NCI-H2227 (cell line): ENCODE measurements around the gene ENO3.
A peak's percentile ranks its signal among the peaks of the same experiment; 100 is the strongest.

ENCODE experiments used
- DNase-seq: peaks from one replicate; lab custom pipeline; 2025; ENCODE audit not compliant: unreplicated experiment; lab: John Stamatoyannopoulos, UW

ENO3 gene

GRCh38 chr17:4972752-4973151, 21.8 kb downstream of the ENO3 start:
- no peak for DNase-seq

GRCh38 chr17:4973256-4974114, 22.6 kb downstream of the ENO3 start:
- DNase-seq: no peak

- DNase-seq: no peak
These were observed 23.3 kb downstream of the ENO3 start for GRCh38 chr17:4974115-4974670.

DNA sequence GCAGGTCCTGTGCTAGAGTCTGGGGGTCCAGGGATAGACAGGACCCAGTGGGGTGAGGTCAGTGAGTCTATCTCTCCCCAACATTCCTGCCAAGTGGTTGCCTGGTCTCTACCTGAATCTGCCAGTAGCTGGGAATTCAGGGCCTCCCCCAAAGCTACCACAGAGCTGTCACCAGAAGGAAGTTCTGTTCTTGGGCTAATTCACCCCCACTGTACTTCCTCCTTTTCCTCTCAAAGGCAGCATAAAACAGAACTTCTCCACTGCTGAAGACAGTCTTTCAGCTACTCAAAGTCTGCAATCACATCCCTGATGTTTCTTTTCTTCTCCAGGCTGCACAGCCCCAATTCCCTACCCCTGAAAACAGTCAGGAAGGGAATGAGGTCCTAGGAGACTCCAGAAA, 27.8 kb downstream of the ENO3 start:
- DNase-seq: no peak

GRCh38 chr17:4980644-4981216, 29.8 kb downstream of the ENO3 start:
- peak; percentile 59 for DNase-seq

DNA sequence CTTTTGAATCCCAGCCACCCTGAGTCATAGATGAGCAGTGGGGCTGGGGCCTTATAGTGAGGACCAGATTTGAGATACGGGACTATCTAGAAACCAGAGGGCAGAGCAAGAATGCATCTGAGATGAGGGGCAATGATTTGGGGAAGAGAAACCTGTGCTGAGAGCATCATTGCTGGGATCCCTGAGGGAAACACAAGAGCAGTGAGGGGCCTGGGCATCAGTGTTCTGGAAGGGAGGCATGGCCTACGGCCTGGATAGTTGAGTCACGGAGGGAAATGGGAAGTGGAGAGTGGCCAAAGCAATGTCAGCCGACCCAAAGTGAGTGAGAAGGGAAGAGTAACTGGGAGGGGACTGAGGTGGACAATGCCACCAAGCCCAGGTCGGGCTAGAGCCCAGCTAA, 31.4 kb downstream of the ENO3 start:
- no peak for DNase-seq

DNA sequence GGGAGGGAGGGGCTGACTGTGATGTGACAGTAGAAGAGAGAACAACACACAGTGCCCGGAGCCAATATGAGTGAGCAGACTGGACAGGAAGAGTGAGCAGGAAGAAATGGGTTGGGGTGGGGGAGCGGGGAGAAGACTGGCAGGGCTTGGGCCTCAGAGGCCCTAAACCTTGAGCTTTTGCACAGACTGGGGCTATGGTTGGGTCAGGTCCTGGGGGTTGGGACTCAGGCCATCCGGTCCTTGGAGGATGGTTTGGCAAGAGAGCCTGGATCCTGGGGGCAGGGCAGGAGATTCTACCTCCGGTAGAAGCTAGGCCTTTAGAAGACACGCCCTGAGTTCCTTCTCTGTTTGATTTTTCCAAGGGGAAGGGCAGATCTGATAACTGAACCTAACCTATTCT, 35.5 kb downstream of the ENO3 start:
- DNase-seq: no peak

- peak; percentile 72 for DNase-seq
These were observed 36.2 kb downstream of the ENO3 start, which contains the start of gene CAMTA2 for GRCh38 chr17:4986951-4987766. Gene CAMTA2, minus strand, starts transcription at chr17:4987675. Its CDS starts 1,453 bp downstream, at chr17:4986222.

DNA sequence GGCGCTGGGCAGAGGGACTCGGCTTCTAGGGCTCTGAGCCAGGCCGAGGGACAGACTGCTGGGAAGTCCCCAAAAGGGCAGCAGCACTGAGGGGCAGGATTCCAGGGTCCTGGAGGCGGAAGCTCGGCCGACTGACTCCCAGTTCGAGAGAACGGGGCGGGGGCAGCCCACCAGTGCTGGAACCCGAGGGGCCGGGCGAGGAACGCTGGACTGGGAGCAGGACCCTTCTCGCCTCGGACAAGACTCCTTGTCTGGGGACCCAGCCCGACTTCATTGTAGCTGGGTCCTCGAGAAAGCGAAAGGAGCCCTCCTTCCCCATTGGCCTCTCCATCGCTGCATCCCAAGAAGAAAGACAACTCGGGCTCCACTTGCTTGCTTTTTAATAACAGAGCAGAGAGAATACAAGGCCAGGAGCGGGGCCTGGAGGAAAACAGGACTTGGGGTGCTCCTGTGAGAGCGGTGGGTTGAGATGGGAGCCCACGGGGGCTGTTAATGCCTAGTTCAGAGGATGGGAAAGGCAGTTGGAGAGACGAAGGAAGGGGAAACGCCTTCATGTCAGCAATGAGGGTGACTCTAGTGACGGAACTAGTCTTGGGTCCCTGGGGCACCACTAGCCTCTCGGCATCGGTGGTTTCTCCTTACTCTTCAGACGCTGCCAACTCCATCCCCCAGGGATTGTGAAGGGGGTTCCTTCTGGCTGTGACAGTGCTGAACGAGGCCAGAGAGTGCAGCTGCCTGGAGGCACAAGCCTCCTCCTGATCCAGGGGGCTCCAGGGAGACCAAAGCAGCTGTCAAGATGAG, 37.0 kb downstream of the ENO3 start:
- DNase-seq: no peak

- DNase-seq: no peak
These were observed 43.2 kb downstream of the ENO3 start for GRCh38 chr17:4994081-4994595.

GRCh38 chr17:4997302-4998026, 46.5 kb downstream of the ENO3 start, which contains the start of the genes INCA1 and KIF1C:
Gene INCA1, minus strand, starts transcription at chr17:4997522. Its CDS starts 3,085 bp downstream, at chr17:4994437.
Gene KIF1C, plus strand, starts transcription at chr17:4997950. Its CDS starts 2,297 bp downstream, at chr17:5000247.
- peak; percentile 91 for DNase-seq

DNA sequence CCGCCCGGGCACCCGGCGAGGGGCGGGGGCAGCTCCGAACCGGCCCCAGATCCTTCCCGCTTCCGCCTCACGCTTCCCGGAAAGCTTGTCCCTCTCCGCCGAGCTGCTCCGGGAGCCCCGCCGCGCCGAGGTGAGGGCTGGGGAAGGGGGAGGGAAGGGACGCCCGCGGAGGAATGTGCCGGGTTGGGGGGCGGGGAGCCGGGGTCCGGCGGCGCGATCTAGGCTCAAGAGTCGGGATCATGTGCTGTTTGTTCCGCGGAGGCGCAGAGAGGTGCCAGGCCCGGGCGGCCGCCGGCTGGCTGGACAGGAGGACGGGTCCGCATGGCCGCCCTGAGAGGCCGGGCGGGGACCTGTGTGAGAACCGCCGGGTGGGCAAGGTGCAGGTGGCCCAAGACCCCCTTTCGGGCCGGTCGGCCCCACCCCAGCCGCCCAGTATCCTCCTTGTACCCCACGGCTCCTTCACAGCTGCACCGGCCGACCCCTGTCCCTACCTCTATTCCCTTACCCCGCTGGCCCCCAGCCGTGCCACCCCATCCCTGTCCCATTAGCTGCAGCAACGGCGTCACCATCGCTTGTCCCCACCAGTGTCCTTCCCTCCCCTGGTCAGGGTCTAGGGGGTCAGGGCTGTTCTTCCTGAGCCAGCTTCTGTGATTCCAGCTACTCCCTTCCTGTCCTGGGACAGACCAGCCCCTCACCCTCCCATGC, 47.3 kb downstream of the ENO3 start:
- DNase-seq: peak; percentile 60

DNA sequence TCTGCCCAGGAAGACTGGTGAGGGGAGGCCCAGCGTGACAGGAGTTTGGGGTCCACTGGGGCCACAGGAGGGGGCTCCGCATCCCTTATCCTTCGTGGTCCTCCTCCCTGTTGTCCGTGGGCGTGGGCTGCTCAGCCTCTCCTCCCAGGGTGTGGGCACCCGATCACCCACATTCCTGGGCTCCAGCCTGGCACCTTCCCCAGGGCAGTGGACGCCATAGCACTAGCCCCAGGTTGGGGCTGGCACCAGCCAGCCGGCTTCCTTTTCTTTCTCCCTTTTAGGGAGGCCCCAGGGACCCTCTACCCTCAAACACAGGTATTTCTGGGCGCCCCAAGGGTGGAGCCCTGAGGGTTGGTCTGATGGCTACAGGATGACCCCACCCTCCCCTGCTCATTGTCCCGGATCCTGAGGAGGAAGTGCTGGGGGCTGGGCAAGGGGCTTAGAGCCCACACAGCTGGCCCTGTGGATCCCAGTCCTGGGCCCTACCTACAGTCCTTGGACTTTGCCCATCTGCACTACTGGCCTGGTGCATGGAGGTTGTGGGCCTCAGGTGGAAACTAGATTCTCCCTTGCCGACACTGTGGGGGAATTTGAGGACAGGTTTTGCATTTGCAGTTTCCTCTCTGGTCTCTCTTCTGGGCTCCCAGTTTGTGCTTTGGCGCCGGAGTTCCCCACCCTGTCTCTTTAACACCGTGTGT, 48.0 kb downstream of the ENO3 start:
- DNase-seq: no peak

DNA sequence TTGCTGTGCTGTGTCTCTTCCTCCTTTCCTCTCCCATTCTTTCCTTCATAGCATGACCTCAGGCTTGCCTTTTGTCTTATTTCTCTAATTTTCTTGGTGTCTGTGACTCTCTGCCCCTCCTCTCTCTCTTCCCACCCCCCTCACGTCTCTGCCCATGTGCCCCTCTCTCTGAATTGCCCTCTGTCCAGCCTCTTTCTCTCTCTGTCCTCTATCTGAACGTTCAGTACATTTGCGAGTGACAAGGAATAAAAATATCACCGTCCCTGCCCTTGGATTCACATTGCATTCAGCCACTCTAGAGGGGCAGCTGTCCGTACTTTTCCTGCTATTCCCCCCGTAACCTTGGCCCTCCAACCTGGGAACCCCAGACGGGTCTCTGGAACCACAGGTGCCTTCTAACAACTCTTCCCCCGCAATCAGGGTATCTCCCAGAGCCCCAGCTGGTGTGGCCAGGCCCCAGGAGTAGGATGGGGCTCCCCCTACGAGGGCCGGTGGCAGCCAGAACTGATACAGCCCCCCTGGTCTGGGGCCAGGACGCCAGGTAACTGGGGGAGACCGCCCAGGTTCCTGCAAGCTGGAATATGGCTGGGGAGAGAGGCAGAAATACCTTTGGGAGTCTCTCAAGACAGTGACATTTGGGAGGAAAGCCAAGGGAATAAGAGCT, 48.6 kb downstream of the ENO3 start:
- no peak for DNase-seq

DNA sequence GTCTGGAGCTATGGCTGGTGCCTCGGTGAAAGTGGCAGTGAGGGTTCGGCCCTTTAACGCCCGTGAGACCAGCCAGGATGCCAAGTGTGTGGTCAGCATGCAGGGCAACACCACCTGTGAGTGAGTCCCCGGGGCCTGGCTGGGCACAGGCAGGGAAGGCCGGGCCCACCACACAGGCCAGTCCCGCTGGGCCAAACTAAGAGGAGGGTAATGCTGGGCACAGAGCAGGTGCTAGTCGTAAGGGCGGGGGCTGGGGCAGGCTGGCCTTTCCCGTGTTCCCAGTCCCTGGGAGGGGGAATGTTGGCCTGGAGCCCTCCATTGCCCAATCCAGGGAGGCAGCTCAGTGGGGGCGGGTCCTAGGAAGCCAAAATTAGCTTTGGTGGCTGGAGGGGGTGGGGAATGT, 49.3 kb downstream of the ENO3 start:
- DNase-seq: no peak

DNA sequence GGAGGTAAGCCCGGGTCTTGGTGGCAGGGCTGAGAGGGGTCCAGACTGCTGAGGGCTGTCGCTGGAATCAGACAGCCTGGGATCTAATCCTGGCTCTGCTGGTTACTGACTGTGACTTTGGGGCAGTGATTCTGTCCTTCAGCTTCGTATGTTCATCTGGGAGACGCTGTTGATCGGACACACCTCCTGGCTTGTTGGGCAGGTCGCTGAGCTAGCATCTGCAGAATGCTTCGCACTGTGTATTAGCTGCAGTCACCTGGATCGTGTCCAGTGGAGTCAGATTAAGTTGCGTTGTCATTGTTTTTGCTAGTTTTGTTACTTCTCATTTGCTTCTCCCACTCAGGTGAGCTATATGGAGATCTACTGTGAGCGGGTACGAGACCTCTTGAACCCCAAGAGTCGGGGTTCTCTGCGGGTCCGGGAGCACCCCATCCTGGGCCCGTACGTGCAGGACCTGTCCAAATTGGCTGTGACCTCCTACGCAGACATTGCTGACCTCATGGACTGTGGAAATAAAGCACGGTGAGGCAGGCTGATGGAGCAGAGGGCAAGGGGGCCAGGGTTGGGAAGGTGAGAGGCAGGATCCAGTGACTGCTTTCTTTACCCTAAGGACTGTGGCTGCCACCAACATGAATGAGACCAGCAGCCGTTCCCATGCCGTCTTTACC, 51.3 kb downstream of the ENO3 start:
- DNase-seq: no peak

DNA sequence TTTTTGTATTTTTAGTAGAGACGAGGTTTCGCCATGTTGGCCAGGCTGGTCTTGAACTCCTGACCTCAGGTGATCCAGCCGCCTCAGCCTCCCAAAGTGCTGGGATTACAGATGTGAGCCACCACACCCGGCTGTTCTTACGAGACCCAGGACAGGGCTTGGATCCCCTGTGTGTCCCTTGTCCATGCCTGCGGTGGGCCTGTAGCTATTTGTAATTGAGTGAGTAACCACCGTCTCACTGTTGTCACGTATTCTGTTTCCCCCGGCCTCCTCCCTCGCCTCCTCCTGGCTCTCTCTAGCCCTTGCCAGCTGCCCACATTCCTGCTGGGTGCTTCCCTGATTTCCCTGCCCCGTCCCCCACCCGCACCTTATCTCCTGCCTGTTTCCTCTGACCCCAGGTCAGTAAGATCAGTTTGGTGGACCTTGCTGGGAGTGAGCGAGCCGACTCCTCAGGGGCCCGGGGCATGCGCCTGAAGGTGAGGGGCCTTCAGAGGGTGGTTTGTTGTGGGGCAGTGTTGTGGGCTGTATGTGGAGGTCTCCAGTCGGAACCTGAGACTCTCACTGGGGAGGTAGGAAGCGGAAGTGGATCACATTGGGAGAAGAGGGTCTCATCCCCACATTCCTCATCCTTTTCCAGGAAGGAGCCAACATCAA, 52.4 kb downstream of the ENO3 start:
- no peak for DNase-seq
